Jurkat, Clone E6-1 (cell line): ENCODE results near the gene NAP1L4. TPM values are rescaled to one million over a fixed set of nuclear protein-coding genes. Genes with fewer than 3 reads are reported as not detected.
A peak's percentile ranks its signal among the peaks of the same experiment; 100 is the strongest.

Experiments used
- DNase-seq: peaks from one replicate; pipeline ENCODE4 v3.0.0-alpha.2; 2011; ENCODE audit warnings: low read depth, low spot score
- H3K4me3 ChIP-seq: 2 replicates; pipeline ENCODE4 v1.5.1; 2011; ENCODE audit warnings: mild to moderate bottlenecking, low read length, control low read depth, moderate library complexity
- polyA plus RNA-seq: library from polyadenylated mRNA; unstranded; fragments of >200 nt; gene quantifications from one replicate; pipeline ENCODE4 v1.2.1, GENCODE V29; 2012; ENCODE audit warnings: missing spikeins; ENCODE audit not compliant: insufficient read length, insufficient read depth

Gene NAP1L4, protein sequence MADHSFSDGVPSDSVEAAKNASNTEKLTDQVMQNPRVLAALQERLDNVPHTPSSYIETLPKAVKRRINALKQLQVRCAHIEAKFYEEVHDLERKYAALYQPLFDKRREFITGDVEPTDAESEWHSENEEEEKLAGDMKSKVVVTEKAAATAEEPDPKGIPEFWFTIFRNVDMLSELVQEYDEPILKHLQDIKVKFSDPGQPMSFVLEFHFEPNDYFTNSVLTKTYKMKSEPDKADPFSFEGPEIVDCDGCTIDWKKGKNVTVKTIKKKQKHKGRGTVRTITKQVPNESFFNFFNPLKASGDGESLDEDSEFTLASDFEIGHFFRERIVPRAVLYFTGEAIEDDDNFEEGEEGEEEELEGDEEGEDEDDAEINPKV
- 185 TPM for polyA plus RNA-seq

DNA sequence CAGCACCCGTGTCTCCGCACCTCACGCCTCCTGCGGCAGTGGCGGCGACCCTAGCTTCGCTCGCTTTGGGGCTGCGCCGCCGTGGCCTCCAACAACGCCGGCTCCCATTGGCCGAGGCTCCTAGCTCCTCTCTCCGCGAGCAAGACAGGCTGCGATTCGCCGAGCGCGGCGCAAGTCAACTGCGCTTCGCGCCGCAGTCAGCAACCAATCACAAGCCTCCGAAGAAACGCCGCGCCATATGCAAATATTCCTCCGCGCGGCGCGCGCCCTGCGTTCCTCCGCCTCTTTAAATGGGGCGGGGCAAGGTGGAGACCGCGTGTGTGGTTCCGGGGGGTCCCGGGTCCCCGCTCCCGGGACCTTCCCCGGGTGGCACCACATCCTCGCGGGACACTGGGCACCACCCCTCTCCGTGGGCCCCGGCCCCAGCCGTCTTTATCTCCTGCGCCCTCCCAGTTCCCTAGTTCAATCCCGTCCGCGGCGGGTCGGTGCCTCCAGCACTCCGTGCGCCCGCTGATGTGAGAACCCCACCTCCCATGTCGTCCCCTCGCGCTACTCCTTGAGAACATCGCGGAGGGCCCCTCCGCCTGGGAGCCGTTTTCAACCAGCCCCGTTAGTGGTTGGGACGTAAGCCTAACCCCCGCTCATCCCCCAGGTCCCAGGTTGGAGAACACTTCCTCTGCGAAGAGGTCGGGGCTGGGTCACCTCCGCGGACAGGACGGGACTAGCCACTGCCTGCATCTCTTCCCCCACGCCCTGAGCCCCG lies at the start of gene NAP1L4:
Gene NAP1L4 (minus strand): TSS at position 96 of the 763 bp plus-strand sequence. CDS start 13,109 bp downstream, outside the sequence.
- H3K4me3 ChIP-seq, result peak within 1 kb of the TSS; percentile 96
- peak; percentile 97 for DNase-seq

DNA sequence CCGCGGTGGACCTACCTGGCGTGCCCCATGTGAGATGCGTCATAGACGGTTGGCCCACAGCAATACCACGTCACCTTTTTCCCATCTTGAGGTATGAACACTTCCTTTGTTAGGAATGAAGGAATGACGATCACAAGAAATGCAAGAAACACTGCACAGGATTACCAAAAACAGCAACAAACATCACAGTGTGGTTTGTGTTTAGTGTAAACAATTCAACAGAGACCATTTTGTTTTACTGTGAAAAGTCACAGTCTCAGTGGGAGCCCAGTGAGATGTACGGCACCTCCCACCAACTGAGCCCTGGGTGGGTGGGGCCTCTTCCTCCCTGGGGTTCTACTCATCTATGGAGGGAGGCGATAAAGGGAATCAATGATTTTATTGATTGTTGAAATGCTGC lies 48.8 kb upstream of the NAP1L4 start:
- DNase-seq, result no peak
- no peak overlapping the region for H3K4me3 ChIP-seq

DNA sequence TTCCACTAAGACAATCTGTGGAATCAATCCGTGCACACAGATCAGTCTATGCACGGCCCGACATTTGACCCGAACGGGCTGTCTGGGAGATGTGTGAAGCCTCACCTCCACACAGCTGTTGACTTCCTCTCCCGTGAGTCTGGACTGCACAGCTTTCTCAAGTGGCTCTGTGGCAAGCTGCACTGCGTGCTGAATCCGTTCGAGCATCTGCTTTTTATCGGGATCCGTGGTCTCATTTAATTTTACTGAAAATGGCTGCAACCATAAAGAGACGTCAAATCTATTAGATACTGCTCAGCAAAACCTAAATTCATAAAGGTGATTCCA lies 45.8 kb upstream of the NAP1L4 start:
- H3K4me3 ChIP-seq, result no peak overlapping the region
- no peak for DNase-seq

DNA sequence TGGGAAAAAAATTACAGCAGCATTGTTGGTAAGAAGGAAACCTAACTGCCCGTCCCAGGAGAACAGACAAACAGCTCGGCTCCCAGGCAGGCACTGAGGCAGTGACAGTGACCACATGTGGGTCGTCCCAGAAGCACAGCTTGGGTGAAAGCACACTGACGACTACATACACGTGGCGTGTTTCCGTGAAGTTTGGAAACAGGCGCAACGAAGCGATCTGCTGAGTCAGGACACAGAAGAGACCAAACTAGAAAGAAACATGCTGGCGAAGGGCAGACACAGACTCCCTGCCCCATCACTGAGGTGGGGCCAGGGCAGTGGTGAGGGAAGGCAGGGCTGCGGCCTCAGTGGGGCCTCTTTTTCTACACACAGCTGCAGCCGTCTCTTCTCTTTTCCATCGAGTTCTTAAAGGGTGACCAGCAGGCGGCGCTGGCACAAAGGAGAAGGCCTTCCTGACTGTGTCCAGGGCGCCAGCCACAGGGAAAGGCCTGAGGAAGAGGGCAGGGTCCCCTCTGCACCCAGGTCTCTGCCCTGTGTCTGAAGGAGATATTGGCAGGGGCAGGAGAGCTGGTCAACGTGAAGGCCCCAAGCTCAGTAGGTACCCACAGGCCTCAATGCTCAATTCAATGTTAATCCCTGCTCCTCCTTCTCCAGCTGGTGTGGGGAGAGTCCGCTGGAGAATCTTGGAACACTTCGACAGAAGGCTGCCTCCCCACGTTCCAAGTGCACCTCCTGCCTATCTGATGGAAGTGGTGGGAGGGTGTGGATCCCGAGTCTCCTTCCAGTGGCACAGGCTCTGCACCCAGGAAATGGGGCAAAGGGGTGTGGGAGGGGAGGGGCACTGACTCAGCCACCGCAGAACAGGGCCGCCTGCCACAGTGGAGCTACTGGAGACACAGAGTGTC lies 45.2 kb upstream of the NAP1L4 start:
- peak; percentile 26 for DNase-seq
- H3K4me3 ChIP-seq, result no peak overlapping the region

DNA sequence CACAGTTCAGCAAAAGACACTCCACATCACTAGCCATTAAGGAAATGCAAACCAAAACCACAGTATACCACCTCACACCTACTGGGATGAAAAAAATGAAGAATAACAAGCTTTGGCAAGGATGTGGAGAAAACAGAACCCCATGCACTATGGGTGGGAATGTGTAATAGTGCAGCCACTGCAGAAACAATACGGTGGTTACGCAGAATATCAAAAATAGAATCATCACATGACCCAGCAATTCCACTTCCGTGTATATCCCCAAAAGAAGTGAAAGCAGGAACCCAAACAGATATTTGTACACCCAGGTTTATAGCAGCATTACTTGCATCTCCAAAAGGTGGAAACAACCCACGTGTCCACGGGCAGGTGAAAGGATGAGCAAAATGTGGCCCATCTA lies 44.3 kb upstream of the NAP1L4 start:
- no peak for DNase-seq
- H3K4me3 ChIP-seq, result no peak overlapping the region

DNA sequence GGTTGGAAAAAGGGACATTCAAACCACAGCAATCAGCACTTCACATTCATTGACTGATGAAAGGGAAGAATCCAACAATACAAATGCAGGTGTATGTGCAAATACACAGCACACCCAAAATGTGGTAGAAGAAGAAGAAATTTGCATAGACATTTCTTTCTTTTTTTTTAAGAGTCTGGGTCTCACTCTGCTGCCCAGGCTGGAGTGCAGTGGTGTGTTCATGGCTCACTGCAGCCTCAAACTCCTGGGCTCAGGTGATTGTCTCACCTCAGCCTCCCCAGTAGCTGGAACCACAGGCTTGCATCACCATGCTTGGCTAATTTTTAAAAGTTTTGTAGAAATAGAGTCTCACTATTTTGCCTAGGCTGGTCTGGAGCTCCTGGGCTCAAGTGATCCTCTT lies 43.2 kb upstream of the NAP1L4 start:
- DNase-seq, result no peak
- no peak overlapping the region for H3K4me3 ChIP-seq

DNA sequence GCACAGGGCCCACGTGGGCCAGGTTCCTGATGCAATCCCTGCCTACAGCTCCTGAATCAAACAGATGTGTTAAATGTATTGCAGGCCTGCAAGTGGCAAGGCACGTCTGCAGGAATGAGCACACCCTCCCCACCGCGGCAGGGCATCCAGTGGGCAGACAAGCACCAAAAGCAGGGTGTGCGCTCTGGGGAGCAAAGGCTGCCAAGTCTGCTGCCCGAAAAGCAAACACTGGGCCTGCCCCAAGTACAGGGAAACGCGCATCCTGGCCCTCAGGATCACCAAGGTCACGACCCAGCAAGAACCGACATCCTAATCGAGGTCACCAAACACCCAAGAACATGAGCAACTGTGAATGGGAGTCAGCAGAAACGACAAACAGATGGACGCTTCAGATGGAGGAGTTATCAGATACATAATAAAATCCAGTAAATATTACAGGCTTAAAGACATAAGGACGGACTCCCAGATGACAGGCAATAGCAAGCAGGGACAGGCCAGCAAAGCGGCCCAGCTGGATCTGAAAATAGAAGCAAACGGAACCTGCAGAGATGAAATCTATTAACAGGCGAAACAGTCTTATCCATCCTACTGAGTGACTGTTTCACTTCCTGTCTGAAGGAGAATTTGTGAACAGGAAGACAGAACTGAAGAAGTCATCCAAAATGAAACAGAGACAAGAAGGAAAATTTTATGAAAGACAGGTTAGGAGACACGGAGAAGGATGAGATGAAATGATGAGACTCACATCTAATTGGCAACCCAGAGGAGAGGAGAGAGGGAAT lies 38.4 kb upstream of the NAP1L4 start:
- H3K4me3 ChIP-seq, result no peak overlapping the region
- DNase-seq, result no peak

DNA sequence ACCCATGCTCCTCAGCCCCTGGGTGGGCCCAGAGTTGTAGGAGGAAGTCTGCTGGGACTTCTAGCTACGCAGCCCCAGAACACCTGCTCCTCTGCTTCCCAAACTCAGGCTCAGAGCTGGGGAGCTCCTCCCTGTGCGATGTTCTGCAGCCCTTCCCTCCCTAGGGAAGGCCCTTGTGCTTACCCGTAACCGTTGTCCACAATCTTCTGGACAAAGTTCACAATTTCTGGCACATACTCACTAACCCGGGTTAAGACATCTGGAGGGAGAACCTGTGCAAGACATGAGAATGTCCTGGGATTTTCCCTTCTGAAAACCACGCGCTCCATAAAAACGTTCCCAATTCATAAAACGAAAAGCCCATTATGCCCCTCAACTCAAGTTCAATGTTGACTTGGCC lies 36.7 kb upstream of the NAP1L4 start:
- H3K4me3 ChIP-seq, result no peak overlapping the region
- DNase-seq, result no peak

DNA sequence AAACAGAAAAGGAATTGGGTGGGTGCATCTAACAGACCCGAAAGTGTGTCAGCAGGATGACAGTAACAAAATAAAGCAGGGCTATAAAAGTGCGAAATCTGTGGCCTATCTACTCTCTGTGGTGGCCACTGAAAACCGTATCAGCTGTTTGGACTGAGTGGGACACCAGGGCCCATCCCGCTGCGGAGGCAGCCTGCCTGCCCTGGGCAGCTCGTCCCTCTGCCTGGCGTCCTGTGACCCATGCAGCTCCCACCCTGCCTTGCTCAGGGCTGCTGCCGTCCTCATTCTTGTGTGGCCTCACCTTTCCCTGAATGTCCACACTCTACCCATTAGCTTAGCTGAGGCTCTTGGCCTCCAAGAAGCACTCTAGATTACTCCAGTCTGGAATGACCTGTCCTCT lies 34.7 kb upstream of the NAP1L4 start:
- no peak for DNase-seq
- no peak overlapping the region for H3K4me3 ChIP-seq

DNA sequence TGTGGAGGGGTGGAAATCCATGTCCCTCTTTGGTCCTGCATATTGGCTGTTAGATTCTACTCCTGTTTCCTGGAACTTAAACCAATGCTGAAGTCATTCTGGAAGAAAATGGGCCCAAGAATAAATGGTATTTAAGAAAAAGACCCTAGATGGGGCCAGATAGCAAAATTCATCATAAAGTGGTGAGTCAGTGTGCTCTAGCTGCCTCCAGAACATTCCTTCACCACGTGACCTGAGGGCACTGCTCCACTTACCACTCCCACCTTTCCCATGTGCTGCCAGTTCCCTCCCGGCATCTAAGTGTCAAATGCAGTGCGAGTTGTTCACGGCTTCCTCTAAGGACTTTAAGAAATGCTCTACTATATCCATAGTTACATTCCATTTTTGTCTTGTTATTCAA lies 30.9 kb upstream of the NAP1L4 start:
- H3K4me3 ChIP-seq, result no peak overlapping the region
- DNase-seq, result no peak

DNA sequence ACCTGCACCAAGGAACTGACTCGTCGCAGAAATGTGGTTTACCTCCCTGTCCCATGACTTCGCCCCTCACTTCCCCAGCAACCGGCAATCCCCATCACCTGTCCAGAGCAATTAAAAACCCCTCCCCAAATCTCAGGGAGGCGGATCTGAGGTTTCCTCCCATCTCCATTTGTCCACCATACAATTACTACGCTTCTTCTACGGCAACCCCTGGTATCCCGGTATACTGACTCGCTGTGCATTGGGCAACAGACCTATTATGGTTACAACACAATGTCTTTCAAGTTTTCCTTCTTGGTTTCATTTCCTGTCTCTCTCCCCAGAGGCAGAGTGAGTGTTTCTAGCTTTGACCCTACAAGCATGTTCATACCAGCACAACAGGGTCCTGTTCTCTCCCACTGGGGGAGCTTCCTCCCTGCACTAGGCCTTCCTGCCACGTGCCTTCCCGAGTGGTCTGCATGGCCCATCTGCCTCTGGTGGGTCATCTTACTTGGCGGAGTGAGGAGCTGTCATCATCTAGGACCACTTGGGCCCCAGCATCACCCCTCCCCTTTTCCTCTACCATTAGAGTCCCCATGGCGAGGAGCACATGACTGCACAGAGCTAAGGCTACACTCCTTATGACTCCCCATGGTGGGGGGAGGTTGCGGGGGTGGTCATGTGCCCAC lies 30.3 kb upstream of the NAP1L4 start:
- H3K4me3 ChIP-seq, result no peak overlapping the region
- peak; percentile 22 for DNase-seq

DNA sequence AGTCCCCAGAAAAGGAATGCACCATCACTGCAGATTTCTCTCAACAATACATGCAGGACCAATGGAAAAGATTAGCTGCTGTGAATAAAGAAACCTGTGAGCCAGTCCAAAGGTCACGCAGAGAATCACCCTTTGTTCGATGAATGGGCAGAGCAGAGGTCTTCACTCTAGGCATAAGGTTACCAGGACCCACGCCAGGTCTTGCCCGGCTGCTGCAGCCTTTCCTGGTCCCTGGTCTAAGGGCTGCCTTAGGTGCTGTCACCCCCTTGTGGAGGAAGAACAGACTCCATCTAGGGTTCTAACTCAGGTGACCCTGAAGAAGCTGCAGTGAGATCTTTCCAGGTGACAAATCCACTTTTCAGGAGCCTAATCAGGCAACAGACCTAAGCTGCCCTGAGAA lies 29.0 kb upstream of the NAP1L4 start:
- H3K4me3 ChIP-seq, result no peak overlapping the region
- DNase-seq, result no peak

DNA sequence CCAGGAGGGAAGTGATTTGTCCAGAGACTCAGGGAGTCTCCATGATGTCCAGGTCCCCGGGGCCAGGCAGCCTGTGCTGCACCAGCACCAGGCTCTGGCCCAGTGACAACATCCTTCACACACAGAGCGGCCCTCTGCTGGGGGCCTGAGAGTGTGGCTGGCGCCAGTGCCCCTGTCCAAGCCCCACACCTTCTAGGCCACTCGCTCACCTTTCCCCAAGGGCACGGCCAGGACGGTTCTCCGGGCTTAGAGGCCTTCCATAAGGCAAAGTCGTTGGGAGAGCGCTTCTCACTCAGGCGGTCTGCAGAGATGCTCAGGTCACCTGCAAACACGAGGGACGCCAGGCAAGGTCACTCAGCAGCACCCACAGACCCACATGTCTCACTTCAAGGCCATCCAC lies 27.9 kb upstream of the NAP1L4 start:
- H3K4me3 ChIP-seq, result no peak overlapping the region
- DNase-seq, result no peak

DNA sequence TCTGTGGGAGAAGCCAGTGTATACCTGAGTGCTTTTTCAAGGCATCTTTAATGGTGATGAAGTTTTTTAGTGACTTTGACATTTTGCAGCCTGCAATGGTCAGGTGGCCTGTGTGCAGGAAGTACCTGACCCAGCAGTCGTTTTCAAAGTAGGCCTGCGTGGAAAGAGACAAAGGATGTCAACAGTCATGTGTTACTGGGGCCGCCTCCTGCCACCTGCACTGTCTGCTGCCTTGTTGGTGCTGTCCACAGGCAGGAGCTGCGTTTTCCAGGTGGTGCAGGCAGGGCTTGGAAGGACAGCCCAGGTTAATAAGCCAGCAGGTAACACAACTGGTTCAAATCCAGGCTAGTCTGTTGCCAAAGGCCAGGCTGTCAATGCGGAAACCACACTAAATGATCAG lies 26.5 kb upstream of the NAP1L4 start:
- H3K4me3 ChIP-seq, result no peak overlapping the region
- DNase-seq, result no peak

DNA sequence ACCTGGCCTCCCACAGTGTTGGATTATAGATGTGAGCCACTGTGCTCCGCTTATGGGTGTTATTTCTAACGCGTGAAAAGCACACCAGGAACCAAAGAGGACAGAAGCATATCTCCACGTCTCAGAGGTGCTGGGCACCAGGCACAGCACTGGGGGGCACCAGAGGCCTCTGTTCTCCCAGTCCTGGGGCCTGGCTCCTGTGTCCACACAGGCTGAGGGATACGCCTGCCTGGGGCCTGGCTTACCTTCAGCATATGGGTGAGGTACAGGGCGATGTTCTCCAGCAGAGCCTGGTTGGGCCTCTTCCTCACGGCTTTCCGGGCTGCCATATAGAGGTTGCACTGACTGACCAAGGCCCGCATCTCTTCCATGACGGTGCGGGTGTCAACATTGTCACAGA lies 24.7 kb upstream of the NAP1L4 start:
- no peak overlapping the region for H3K4me3 ChIP-seq
- DNase-seq, result no peak

DNA sequence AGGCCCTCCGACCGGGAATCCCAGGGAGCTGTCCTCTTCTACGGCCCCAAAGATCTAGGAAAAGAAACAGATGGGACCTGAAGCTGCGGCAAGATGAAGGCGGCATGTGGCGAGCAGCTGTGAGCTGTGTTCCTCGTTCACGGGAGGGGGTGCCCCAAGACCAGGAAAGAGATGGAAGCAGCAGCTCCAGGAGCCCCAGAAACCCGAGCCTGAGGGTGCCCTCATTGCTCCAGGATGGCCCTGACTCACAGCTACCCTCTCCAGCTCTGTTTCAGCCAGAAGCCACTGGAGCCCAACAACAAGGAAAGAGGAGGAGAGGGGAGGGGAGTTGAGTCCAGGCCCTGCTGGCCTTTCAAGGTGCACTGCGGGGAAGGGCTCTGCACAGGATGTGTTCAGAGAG lies 23.7 kb upstream of the NAP1L4 start:
- DNase-seq, result no peak

DNA sequence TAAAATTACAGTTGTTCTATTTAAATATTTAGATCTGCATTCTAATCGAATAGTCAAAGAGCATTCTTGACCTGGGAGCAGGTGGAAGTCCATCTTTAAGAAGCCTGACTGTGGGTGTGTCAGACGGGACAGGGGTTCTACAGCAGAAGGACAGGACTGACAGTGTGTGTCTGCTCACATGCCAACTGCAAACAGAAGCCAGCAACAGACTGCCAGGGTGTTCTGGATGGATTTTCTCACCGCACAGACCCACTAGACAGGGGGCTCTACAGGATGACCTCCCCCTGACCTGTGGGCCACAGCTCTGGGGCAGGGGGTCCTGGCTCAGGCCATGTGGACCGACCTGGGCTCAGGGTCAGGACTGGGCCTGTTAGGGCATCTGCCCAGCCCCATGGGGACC lies 22.8 kb upstream of the NAP1L4 start:
- no peak overlapping the region for H3K4me3 ChIP-seq
- DNase-seq, result no peak

More for the DNA sequence above, 23.7 kb upstream of the NAP1L4 start:
- no peak overlapping the region for H3K4me3 ChIP-seq
